Astrocyte of the hippocampus (primary cell): ENCODE results near the gene SRSF5.

Experiments
- DNase-seq: peaks from one replicate; pipeline ENCODE4 v3.0.0; 2011; ENCODE audit warnings: low read depth, low spot score

The SRSF5 gene

GRCh38 chr14:69770559-69770958 is 3.6 kb downstream of the SRSF5 start:
- DNase-seq: no peak

GRCh38 chr14:69771136-69771535 is 4.2 kb downstream of the SRSF5 start:
- no peak for DNase-seq

DNA sequence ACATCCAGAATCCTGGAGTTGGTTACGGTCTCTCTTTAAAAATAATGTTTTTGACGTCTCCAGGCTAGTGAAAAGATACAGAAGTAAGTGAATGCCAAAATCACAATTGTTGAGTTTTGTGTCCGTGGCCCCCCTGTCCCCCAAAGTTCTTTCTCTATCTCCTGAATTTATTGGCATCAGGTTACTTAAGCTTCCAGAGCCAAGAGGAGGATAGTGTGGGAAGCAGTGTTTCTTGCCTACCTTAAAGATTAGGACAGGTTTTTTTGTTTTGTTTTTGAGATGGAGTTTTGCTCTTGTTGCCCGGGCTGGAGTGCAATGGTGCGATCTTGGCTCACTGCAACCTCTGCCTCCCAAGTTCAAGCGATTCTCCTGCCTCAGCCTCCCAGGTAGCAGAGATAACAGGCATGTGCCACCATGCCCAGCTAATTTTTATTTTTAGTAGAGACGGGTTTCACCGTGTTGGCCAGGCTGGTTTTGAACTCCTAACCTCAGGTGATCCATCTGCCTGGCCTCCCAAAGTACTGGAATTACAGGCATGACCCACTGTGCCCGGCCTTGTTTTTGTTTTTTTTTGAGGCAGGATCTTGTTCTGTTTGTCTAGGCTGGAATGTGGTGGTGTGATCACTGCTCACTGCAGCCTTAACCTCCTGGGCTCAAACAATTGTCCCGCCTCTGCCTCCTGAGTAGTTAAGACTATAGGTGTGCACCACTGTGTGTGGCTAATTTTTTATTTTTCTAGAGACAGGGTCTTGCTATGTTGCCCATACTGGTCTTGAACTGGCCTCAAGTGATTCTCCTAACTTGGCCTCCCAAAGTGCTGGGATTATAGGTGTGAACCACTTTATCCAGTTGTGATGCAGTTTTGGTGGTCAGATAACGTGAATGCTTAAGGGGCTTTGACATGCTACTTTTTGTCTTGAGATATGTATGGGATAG is 5.4 kb downstream of the SRSF5 start:
- DNase-seq: no peak

- DNase-seq: no peak
Measured at GRCh38 chr14:69773571-69774276, 6.8 kb downstream of the SRSF5 start.

GRCh38 chr14:69775012-69775411 is 8.1 kb downstream of the SRSF5 start:
- DNase-seq: no peak

- no peak for DNase-seq
Measured at GRCh38 chr14:69776875-69777453, 10.0 kb downstream of the SRSF5 start.

GRCh38 chr14:69779088-69779487 is 12.1 kb downstream of the SRSF5 start:
- no peak for DNase-seq

- DNase-seq: no peak
Measured at GRCh38 chr14:69780092-69780491, 13.2 kb downstream of the SRSF5 start.

DNA sequence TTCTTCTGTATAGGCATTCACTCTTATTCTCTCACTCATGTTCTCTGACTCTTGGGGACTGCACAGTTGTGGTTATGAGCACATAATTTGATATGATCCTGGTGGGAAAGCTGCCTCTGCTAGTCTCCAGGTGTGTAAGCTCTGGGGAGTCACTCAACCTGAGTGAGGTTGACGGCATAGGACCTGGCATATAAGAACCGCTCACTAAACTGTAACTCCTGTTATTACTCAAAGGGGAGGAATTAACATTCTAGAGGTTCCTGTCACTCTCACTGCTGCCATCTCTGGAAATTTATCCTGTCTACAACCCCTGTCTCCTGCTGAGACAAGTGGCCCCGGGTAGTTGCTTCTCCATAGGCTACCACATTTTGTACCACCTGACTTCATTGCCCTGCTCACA is 14.0 kb downstream of the SRSF5 start:
- DNase-seq: no peak

DNA sequence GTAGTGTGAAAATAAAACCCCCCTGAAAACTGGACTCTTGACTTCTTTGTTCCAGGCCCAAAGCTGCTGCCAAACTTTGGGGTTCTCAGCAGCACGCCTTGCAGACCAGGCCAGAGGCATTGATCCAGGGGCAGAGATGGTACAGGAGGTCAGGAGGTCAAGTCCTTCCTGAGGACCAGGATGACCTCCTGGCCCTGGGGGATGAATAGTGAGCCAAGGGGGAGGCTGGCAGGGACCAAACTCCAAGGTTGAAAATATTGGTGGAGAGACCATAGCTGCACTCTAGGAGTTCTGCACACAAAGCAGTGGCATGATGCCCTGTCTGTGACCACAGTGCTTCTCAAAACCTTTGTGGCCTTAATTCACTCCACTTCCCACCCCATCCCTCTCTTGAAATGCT is 18.0 kb downstream of the SRSF5 start:
- DNase-seq: no peak

GRCh38 chr14:69786603-69787002 is 19.7 kb downstream of the SRSF5 start:
- DNase-seq: no peak

DNA sequence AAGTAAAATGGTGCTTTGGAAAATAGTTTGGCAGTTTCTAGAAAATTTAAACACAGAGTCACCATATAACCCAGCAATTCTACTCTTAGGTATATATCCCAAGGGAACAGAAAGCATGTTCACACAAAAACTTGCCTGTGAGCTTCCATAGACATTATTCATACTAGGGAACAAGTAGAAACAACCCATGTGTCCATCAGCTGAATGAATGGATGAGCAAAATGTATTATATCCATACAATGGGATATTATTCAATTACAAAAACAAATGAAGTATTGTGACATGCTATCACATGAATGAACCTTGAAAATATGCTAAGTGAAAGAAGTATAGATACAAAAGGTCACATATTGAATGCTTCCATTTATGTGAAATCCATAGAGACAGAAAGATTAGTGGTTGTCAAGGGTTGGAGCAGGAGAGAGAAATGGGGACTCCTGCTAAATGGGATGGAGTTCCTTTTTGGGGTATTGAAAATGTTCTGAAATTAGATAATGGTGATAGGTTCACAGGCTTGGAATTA is 22.2 kb downstream of the SRSF5 start:
- no peak for DNase-seq

DNA sequence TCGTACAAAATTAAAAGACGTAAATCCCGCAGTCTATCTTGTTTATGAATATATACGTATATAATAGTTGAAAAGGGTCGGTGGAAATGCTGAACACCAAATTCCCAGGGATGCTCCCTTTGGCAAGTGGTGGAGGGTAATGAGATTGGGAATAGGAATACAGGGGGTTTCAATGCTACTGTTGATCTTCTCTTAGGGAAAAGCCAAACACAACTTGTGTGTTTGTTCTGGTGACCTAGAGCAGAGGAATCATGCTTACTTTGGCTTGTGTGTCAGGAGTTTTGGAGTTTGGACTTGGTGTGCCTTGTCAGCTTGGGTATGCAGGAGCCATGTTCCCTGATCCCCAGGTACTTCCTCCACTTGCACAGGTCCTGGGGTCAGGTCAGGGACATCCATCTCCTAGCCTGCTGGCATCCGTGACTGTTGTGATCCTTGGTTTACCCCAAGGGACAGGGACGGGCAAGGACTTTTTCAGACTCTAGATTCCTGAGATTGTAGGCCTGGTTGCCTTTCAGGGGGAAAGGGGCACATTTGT is 26.0 kb downstream of the SRSF5 start:
- DNase-seq: no peak

- DNase-seq: no peak
Measured at GRCh38 chr14:69794791-69795190, 27.8 kb downstream of the SRSF5 start.

DNA sequence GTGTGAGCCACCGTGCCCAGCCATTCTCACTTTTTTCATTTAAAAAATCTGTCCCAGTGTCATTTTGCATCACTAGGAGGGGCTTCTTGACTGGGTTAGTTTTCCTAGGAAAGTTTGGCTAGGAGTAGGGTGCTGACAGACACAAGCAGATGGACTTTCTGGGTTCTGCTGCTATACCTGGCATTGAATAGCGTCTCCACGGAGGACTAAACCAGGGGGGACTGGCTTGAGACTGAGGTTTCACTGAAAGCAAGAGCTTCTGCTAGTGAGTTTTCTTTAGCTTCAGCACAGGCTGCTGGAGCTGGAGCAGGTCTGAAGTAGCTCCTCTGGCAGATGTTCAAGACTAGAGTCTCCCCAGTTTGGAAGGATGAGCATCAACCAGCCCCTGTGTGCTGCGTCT is 28.7 kb downstream of the SRSF5 start:
- DNase-seq: no peak

DNA sequence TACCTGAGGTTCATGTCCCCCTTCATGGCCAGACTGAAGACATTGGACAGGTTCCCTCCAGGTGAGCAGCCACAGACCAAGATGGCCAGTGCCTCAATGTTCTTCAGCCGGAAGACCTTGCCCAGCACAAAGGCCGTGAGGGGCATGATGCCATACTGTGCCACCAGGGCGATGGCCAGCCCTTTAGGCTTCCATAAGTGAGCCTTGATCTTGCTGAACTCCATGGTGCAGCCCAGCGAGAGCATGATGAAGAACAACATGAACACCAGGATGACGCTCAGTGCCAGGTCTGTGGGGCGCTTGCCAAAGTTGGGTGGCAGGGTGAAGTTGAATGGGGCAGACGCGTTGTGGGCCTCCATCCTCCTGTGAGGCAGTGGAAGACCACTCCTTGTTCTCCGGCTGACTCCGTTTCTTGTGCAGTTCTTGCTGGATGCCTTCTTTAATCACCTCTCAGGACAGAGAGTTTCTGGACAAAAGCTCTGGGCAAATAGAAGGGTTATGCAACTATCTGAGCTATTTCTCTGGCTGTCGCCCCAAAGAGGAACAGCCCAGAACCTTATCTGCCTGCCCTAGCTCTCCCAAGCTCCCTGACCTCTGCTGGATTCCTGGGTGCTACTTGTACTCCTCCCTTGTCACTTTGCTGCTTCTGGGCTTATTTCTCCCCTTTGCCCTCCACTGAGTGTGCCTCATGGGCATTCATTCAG is 30.0 kb downstream of the SRSF5 start, which contains the start of gene SLC10A1:
SLC10A1 (minus strand) TSS at position 445 of the 704 bp plus-strand sequence; CDS start at position 359, 86 bp downstream.
- DNase-seq: no peak

DNA sequence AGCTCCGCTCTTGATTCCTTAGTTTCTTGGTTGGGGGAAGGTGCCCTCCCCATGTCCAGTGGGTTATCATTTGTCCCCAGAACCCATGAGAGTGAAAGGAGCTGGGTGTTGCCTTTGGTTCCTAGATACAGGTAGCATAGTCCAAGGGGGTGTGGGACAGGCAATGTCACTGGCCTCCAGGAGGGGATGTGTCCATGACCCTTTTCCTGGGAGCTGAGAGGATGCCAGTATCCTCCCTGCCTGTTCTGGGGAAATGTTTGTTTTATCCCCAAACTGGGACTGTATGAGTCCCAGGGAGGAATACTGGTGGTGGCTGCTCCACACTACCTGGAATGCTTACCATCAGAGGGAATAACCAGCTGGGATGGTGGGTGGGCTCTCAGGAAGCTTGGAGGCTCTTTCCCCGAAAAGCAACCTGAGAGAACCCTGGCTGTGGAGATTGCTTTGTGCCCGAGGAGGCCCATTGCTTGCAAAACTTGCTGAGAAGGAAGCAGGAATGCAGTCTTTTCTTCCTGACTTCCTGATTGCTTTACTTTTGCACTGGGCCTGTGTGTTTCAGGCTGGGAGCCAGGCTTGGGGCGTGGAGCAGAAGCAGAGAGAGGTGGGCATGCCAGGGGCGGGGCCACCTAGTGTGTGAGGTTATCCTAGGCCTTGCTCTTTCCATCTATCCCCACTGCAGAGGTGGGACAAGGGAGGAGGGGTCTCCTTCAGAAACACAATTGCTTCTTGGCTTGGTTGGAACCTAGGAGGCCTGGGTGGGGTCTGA is 30.8 kb downstream of the SRSF5 start:
- DNase-seq: no peak

GRCh38 chr14:69798339-69798735 is 31.4 kb downstream of the SRSF5 start:
- no peak for DNase-seq

GRCh38 chr14:69803753-69804152 is 36.8 kb downstream of the SRSF5 start:
- no peak for DNase-seq

DNA sequence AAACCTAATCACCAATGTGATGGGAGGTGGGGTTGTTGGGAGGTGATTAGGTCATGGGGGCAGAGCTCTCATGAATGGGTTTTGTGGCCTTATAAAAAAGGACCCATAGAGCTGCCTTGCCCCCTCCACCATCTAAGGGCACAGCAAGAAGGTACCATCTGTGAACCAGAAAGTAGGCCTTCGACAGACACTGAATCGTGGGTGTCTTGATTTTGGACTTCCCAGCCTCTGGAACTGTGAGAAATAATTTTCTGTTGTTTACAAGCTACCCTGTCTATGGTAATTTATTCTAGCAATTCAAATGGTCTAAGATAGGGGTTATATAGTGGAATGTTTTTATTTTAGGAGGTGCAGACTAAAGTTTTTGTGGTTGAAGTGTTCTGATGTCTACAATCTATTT is 38.0 kb downstream of the SRSF5 start:
- no peak for DNase-seq

DNA sequence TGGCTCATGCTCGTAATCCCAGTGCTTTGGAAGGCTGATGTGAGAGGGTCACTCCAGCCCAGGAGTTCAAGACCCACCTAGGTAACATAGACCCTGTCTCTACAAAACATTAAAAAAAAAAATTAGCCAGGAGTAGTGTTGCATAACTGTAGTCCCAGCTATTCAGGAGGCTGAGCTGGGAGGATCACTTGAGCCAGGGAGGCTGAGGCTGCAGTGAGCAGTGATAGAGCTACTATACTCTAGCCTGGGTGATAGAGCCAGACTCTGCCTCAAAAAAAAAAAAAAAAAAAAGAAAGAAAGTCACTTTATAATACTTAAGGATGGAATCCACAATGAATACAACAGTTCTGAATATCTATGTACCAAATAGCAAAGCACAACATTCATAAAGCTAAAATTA is 40.2 kb downstream of the SRSF5 start:
- DNase-seq: no peak
